ENCODE measurements around the gene PPP1R14D. TPM values are rescaled to one million over a fixed set of nuclear protein-coding genes. Genes with fewer than 3 reads are reported as not detected.

The PPP1R14D gene
- total RNA-seq, 1 donor from 2014 or later = not detected

DNA sequence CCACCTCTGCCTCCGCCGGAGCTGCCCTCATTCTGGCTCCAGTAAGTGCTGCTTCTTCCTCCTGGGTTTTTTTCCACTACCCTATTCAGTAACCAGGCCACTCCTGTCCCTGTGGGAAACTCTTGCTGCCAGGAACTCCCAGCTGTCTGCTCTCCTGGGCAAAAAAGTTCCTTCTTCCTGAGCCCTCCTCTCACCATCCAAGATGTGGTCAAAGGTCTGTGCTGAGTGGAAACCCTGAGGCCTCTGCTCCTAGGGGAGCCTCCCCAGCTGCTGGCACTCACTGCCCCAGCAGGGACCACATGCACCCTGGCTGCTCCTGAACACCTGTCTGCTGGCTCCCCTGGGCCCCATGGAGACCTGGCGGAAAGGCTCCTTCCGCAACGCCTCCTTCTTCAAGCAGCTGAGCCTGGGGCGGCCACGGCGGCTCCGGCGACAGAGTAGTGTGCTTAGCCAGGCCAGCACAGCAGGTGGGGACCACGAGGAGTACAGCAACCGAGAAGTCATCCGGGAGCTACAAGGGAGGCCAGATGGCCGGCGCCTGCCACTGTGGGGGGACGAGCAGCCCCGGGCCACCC is 58.3 kb downstream of the PPP1R14D start:
- Mint-ChIP-seq H3K27ac (ENCODE audit: unreplicated experiment) (no peak overlapping the region), H3K27me3 (ENCODE audit: unreplicated experiment) (peaks cover 12% of the 10 kb centered on the region), H3K4me1 (ENCODE audit: unreplicated experiment) (peaks cover 1% of the 10 kb centered on the region), H3K36me3 (ENCODE audit: low read depth, unreplicated experiment) (peaks cover 19% of the 10 kb centered on the region), H3K9me3 (ENCODE audit: unreplicated experiment) (no peaks in the 10 kb centered on the region), H3K4me3 (ENCODE audit: unreplicated experiment) (peak overlapping the region; percentile 51)
- TF ChIP-seq, protein P1, sequence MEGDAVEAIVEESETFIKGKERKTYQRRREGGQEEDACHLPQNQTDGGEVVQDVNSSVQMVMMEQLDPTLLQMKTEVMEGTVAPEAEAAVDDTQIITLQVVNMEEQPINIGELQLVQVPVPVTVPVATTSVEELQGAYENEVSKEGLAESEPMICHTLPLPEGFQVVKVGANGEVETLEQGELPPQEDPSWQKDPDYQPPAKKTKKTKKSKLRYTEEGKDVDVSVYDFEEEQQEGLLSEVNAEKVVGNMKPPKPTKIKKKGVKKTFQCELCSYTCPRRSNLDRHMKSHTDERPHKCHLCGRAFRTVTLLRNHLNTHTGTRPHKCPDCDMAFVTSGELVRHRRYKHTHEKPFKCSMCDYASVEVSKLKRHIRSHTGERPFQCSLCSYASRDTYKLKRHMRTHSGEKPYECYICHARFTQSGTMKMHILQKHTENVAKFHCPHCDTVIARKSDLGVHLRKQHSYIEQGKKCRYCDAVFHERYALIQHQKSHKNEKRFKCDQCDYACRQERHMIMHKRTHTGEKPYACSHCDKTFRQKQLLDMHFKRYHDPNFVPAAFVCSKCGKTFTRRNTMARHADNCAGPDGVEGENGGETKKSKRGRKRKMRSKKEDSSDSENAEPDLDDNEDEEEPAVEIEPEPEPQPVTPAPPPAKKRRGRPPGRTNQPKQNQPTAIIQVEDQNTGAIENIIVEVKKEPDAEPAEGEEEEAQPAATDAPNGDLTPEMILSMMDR (IDR thresholded peaks at IDR 0.05; ENCODE audit: unreplicated experiment) = no peak
- DNase-seq (ENCODE audit: low spot score) = no peak

DNA sequence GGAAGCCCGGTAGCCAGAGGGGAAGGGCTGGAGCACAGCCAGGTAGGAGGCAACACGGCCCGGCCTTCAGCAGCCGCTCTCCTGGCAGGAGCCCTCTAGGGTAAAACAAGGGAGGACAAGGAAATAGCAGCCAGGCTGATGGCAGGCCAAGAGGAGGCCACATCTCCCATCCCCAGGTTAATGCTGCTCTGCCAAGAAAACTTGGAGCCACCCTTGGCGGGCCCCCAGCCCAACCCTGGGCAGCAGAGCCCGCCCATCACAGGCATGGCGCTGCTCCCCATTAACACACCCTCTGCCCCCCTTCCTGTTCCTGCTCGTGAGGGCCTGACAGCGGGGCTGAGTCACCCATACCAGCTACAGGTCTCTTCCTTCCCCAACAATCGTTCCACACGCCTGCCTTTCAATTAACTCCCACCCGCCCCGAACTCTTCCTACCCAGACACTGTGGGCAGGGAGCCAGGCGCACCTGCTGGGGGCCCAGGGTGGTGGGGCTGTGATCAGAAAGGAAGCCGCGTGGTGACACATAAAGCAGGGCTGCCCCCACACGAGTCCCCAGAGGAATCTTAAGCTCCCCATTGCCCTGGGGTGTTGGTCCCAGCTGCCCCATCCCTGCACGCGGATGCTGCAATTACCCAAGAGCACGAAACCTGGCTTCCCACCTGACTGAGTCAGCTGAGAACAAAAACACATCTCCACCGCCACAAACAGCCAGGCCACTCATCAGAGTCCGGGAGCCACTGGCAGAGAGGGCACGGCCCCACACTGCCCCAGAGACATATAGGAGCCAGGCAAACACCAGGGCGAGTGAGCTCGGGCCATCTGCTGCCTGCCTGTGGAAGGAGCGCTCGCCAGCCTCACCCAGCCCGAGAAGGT is 59.0 kb downstream of the PPP1R14D start, which contains the start of gene C15orf62:
Gene C15orf62 (plus strand): TSS at position 707 of the 873 bp plus-strand sequence. CDS start 516 bp downstream, outside the sequence.
- Mint-ChIP-seq H3K27me3 (ENCODE audit: unreplicated experiment) (peaks cover 14% of the 10 kb centered on the region), H3K27ac (ENCODE audit: unreplicated experiment) (no peak within 1 kb of the TSS), H3K36me3 (ENCODE audit: low read depth, unreplicated experiment) (peaks cover 13% of the 10 kb centered on the region), H3K4me1 (ENCODE audit: unreplicated experiment) (peaks cover 6% of the 10 kb centered on the region), H3K9me3 (ENCODE audit: unreplicated experiment) (no peaks in the 10 kb centered on the region), H3K4me3 (ENCODE audit: unreplicated experiment) (peak within 1 kb of the TSS; percentile 51)
- DNase-seq (ENCODE audit: low spot score) = no peak
- TF ChIP-seq, protein P1 (IDR thresholded peaks at IDR 0.05; ENCODE audit: unreplicated experiment) = no peak

DNA sequence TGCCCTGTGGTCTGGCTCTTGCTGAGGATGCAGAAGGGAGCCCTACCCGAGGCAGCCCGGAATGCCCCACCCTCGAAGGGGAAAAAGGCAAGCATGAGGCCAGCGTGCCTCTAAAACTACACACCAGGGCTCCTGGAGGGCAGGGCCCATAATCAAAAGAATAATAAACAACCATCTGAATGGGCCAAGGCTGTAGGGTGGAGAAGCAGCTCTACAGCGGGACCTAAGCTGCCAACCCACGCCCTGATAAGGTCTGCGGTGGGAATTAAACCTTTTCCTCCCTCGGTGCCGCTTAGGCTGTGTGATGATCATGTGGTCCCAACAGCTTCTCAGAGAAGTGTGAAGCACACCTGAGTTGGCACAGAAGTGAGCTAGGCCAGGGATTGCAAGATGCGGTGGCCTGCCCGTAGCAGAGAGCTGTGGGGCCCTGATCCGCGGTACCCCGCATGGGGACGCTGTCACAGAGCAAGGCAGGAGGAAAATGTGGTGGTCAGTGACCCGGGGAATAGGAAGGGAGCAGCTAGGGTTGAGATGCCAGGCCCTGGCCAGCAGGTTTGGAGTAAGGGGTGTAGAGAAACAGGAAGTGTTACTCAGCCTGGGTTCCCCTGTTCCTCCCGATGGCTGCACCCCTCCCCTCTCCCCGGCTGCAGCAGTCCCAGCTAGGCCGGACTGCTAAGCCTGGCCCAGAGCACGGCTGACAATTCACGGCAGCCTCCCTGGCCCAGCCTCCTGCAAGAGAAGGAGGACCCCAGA is 59.8 kb downstream of the PPP1R14D start:
- no peaks in the 10 kb centered on the region for H3K9me3 Mint-ChIP-seq (ENCODE audit: unreplicated experiment)
- no peak overlapping the region for H3K27ac Mint-ChIP-seq (ENCODE audit: unreplicated experiment)
- DNase-seq (ENCODE audit: low spot score) = no peak
- peaks cover 6% of the 10 kb centered on the region for H3K4me1 Mint-ChIP-seq (ENCODE audit: unreplicated experiment)
- no peak overlapping the region for H3K4me3 Mint-ChIP-seq (ENCODE audit: unreplicated experiment)
- peaks cover 14% of the 10 kb centered on the region for H3K27me3 Mint-ChIP-seq (ENCODE audit: unreplicated experiment)
- TF ChIP-seq, protein P1 (IDR thresholded peaks at IDR 0.05; ENCODE audit: unreplicated experiment) = no peak
- peaks cover 9% of the 10 kb centered on the region for H3K36me3 Mint-ChIP-seq (ENCODE audit: low read depth, unreplicated experiment)

DNA sequence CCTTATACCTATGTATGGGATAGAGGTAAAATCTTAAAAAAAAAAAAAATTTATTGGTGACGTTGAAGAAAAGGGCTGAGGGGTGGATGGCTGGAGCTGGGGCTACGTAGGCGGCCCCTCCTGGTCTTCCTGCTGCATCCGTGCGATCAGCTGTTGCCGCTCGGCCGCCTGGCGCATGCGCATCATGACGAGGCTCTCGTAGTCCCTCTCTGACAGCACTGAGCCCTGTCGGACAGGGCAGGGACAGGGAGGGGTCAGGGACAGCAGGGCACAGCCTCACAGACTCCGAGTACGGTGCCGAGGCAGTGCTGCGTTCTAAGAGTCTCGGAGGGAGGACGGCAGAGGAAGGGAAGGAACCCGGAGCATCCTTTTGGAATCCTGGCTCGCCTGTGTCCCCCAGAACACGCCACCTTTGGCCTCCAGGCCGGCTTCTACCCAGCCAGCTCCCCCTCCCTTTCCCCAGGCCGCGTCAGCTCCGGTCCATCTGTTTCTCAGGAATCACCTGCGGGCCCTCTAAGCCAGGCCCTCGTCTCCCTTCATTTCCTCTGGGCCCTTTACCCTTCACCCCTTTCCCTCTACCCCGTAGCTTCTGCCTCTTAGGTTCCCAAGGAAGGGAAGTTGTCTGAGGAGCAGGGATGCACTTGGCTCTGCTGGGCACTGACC is 60.5 kb downstream of the PPP1R14D start:
- Mint-ChIP-seq H3K36me3 (ENCODE audit: low read depth, unreplicated experiment) (peaks cover 11% of the 10 kb centered on the region), H3K4me1 (ENCODE audit: unreplicated experiment) (peaks cover 8% of the 10 kb centered on the region), H3K27me3 (ENCODE audit: unreplicated experiment) (peaks cover 15% of the 10 kb centered on the region), H3K27ac (ENCODE audit: unreplicated experiment) (no peak overlapping the region), H3K9me3 (ENCODE audit: unreplicated experiment) (no peaks in the 10 kb centered on the region), H3K4me3 (ENCODE audit: unreplicated experiment) (no peak overlapping the region)
- TF ChIP-seq, protein P1 (IDR thresholded peaks at IDR 0.05; ENCODE audit: unreplicated experiment) = no peak
- no peak for DNase-seq (ENCODE audit: low spot score)
